RWPE2 (cell line): ENCODE results near the gene SUPT5H.
A peak's percentile ranks its signal among the peaks of the same experiment; 100 is the strongest.

Experiments used
- ATAC-seq: fragments of 200-7000 bp; cut with Tn5 transposase; 3 replicates; pipeline ENCODE4 v1.9.1; 2021; ENCODE audit warnings: low read depth
- DNase-seq: peaks from one replicate; pipeline ENCODE4 v3.0.0-alpha.2; 2020; ENCODE audit warnings: low spot score
- H3K27ac ChIP-seq: fragments of 450-650 bp; 2 replicates; pipeline ENCODE4 v1.5.1; 2017; ENCODE audit warnings: mild to moderate bottlenecking; ENCODE audit not compliant: poor library complexity, severe bottlenecking
- H3K27me3 ChIP-seq: fragments of 250-450 bp; sonication (Bioruptor Pico); 2 replicates; pipeline ENCODE4 v1.5.1; 2021; ENCODE audit warnings: mild to moderate bottlenecking, moderate library complexity; ENCODE audit not compliant: insufficient read depth, poor library complexity, severe bottlenecking
- H3K36me3 ChIP-seq: fragments of 250-450 bp; sonication (Bioruptor Pico); 2 replicates; pipeline ENCODE4 v1.5.1; 2020; ENCODE audit warnings: low read depth, mild to moderate bottlenecking, moderate library complexity
- H3K4me1 ChIP-seq: fragments of 250-450 bp; sonication (Bioruptor Pico); 2 replicates; pipeline ENCODE4 v1.5.1; 2021; ENCODE audit warnings: mild to moderate bottlenecking, moderate library complexity; ENCODE audit not compliant: insufficient read depth, poor library complexity, severe bottlenecking
- H3K4me3 ChIP-seq: fragments of 250-450 bp; sonication (Bioruptor Pico); 2 replicates; pipeline ENCODE4 v1.5.1; 2021; ENCODE audit warnings: mild to moderate bottlenecking, moderate library complexity; ENCODE audit not compliant: severe bottlenecking
- H3K9me3 ChIP-seq: fragments of 250-450 bp; sonication (Bioruptor Pico); 2 replicates; pipeline ENCODE4 v1.5.1; 2021; ENCODE audit warnings: mild to moderate bottlenecking, moderate library complexity; ENCODE audit not compliant: severe bottlenecking
- TF ChIP-seq, protein P1 (sequence below): fragments of 450-650 bp; IDR thresholded peaks from one replicate; pipeline ENCODE4 v1.5.1; 2017; ENCODE audit warnings: mild to moderate bottlenecking, moderate library complexity; ENCODE audit not compliant: poor library complexity, severe bottlenecking

SUPT5H gene

DNA sequence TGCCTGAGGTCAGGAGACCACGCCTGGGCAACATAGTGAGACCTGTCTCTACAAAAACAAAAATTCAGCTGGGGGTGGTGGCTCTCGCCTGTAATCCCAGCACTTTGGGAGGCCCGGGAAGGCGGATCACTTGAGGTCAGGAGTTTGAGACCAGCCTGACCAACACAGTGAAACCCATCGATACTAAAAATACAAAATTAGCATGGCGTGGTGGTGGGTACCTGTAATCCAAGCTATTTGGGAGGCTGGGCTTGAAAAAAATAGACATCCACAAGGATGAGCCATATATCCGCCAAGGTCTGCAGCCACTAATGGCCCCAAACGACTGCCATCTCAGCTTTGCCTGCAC is 12.7 kb upstream of the SUPT5H start:
- Histone ChIP-seq H3K4me1 (peaks cover 18% of the 10 kb centered on the region), H3K36me3 (peaks cover 38% of the 10 kb centered on the region), H3K27me3 (no peaks in the 10 kb centered on the region), H3K9me3 (no peaks in the 10 kb centered on the region), H3K4me3 (no peak overlapping the region), H3K27ac (peak overlapping the region; percentile 72)
- TF ChIP-seq, protein P1, sequence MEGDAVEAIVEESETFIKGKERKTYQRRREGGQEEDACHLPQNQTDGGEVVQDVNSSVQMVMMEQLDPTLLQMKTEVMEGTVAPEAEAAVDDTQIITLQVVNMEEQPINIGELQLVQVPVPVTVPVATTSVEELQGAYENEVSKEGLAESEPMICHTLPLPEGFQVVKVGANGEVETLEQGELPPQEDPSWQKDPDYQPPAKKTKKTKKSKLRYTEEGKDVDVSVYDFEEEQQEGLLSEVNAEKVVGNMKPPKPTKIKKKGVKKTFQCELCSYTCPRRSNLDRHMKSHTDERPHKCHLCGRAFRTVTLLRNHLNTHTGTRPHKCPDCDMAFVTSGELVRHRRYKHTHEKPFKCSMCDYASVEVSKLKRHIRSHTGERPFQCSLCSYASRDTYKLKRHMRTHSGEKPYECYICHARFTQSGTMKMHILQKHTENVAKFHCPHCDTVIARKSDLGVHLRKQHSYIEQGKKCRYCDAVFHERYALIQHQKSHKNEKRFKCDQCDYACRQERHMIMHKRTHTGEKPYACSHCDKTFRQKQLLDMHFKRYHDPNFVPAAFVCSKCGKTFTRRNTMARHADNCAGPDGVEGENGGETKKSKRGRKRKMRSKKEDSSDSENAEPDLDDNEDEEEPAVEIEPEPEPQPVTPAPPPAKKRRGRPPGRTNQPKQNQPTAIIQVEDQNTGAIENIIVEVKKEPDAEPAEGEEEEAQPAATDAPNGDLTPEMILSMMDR, result no peak
- ATAC-seq (no peak), DNase-seq (no peak)

DNA sequence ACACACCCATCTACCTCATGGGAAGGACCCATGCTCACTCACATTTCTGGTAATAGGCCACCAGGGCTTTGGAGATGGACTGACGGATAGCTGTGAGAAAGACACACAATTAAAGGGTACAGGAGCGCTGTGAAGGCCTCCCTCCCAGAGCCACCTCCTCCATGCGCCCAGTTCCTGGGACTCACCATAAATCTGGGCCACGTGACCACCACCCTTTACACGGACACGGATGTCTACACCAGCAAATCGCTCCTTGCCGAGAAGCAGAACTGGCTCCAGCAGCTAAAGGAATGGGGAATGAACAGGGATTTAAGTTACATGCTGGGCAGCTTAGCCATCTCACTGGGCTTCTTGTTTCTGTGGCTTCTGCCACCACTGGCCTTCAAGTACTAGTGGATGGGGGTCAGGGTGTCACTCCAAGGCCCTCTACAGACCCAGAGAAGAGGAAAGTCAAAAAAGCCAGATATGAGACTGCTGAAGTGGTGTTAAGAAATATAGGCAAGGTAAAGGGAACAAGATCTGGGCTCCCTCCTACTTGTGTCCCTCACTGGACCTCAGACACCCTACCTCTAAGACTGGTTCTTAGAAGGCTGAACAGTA is 11.8 kb upstream of the SUPT5H start:
- no peaks in the 10 kb centered on the region for H3K9me3 ChIP-seq
- peaks cover 38% of the 10 kb centered on the region for H3K36me3 ChIP-seq
- DNase-seq (no peak), ATAC-seq (no peak)
- H3K4me1 ChIP-seq, result peaks cover 22% of the 10 kb centered on the region
- H3K27ac ChIP-seq, result peak overlapping the region; percentile 72
- TF ChIP-seq, protein P1, result no peak
- no peak overlapping the region for H3K4me3 ChIP-seq
- H3K27me3 ChIP-seq, result no peaks in the 10 kb centered on the region

DNA sequence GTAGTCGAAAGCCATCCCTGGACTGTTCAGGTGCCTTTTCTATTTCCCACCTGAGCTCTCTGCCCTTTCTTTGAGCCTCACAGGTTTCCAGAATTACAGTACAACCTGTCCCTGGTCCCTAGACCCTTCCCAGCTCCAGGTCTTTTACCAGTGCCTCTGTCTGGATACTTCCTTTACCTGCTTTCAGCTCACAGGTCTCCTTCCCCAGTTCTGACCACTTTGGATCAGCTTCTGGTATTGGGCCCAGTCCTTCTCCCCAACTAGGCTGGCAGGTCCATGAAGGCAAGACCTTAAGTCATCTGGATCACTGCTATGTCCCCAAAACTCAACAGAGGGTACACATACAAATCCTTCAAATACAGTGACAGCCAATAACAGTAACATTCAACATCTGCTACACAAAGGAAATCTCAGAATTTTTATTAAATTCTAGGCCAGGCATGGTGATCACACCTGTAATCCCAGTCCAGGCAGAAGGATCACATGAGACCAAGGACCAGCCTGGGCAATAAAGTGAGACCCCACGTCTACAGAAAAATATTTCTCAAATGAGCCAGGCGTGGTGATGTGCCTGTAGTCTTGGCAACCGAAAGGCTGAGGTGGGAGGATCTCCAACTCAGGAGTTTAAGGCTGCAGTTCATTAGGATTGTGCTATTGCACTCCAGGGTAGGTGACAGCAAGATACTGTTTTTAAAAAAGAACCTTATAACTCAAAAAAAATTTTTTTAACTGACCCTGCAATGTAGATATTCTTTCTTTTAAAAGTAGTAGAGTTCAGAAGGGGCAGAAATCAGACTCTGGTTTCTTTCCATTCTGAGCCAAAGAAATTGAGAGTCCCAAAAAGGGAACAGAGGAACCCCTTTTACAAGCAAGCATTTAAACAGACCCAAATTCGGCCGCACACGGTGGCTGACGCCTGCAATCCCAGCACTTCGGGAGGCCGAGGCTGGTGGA is 11.0 kb upstream of the SUPT5H start:
- DNase-seq (no peak), ATAC-seq (no peak)
- Histone ChIP-seq H3K36me3 (peaks cover 38% of the 10 kb centered on the region), H3K27ac (peak overlapping the region; percentile 72), H3K4me3 (peak overlapping the region; percentile 89), H3K9me3 (no peaks in the 10 kb centered on the region), H3K4me1 (peaks cover 23% of the 10 kb centered on the region), H3K27me3 (no peaks in the 10 kb centered on the region)
- TF ChIP-seq, protein P1, result no peak

DNA sequence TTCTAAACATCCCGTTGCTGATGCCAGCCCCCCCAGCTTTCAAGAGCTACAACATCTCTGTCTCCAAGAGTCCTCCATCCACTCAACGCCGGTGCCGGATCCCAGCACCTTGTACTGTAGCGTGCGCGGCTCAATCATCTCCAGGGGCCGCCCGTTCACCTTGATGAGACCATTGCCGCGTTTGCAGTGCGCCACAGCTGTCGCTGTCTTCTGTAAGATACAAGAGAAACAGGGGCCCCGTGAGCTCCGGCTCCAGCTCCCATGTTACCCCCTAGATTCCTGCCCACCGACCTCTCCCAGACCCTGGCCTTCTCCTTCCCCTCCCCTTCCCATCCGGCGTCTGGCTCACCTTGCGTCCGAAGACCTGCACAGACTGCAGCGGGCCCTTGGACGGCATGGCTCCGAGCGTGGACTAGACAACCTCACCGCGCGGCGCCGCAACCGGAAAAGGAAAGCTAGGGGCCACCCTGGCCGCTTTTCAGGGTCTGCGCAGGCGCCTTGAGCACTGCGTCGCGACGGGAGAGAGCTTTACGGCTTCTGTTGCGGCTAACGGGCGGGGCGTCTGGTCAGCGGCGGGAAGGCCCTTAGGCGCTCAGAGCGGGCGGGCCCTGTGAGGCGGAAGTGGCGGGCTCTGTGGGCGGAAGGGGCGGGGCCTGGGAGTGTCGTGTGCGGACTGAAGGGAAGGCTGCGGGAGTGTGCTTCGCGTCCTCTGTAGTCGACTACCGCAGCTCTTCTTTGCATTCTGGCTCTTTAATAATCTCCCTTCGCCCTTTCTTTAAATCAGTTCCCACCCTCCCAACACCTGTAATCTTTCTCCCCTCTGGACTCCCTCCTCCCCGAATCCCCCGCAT is 9.7 kb upstream of the SUPT5H start, which contains the start of gene RPS16:
Gene RPS16 (minus strand): TSS at position 451 of the 851 bp plus-strand sequence. CDS start 54 bp downstream, at position 397.
- peaks cover 20% of the 10 kb centered on the region for H3K4me1 ChIP-seq
- TF ChIP-seq, protein P1, result no peak
- peak; percentile 80 for ATAC-seq
- H3K9me3 ChIP-seq, result no peaks in the 10 kb centered on the region
- H3K4me3 ChIP-seq, result peak within 1 kb of the TSS; percentile 89
- no peaks in the 10 kb centered on the region for H3K27me3 ChIP-seq
- H3K36me3 ChIP-seq, result peaks cover 38% of the 10 kb centered on the region
- DNase-seq, result peak; percentile 98
- peak within 1 kb of the TSS; percentile 72 for H3K27ac ChIP-seq
